Measurements from ENCODE around the gene ADGRF3.
"Not testable (repeated sequence)": the region's sequence is repeated elsewhere in the genome, so short reads cannot be mapped to it uniquely, and the experiment has no call there.

DNA sequence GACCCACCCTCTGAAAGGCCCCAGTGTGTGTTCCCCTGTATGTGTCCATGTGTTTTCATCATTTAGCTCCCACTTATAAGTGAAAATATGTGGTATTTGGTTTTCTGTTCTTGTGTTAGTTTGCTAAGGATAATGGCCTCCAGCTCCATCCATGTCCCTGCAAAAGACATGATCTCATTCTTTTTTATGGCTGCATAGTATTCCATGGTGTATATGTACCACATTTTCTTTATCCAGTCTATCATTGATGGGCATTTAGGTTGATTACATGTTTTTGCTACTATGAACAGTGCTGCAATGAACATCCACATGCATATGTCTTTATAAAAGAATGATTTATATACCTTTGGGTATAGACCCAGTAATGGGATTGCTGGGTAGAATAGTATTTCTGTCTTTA is 22.1 kb downstream of the ADGRF3 start:
- TF ChIP-seq ZNF274 (IDR thresholded peaks at IDR 0.05; ENCODE audit: low read depth, low read length); YY1 (IDR thresholded peaks at IDR 0.05; ENCODE audit: insufficient read depth, insufficient read length): not testable (repeated sequence)
